ENCODE measurements around the gene FIS1.
A peak's percentile ranks its signal among the peaks of the same experiment; 100 is the strongest.
"Not testable (repeated sequence)": the region's sequence is repeated elsewhere in the genome, so short reads cannot be mapped to it uniquely, and the experiment has no call there.

The FIS1 gene

GRCh38 chr7:101264102-101264706, 19.3 kb upstream of the FIS1 start:
- FAIRE-seq; DNase-seq (ENCODE audit: extremely low spot score, insufficient read length, low read depth): not testable (repeated sequence)

- no peak for DNase-seq (ENCODE audit: extremely low spot score, insufficient read length, low read depth)
- FAIRE-seq, result no peak
These were observed 13.4 kb upstream of the FIS1 start for GRCh38 chr7:101258243-101258731.

GRCh38 chr7:101255796-101256195, 10.9 kb upstream of the FIS1 start:
- no peak for DNase-seq (ENCODE audit: extremely low spot score, insufficient read length, low read depth)

DNA sequence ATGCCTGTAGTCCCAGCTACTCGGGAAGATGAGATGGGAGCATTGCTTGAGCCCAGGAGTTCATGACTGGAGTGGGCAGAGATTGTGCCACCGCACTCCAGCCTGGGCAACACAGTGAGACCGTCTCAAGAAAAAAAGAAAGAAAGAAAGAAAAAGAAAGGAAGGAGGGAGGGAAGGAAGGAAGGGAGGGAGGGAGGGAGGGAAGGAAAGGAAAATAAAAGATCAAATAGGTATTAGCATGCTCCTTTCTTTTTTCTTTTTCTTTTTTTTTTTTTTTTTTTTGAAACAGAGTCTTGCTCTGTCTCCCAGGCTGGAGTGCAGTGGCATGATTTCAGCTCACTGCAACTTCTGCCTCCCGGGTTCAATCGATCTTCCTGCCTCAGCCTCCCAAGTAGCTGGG, 8.3 kb upstream of the FIS1 start:
- DNase-seq (ENCODE audit: extremely low spot score, insufficient read length, low read depth); FAIRE-seq: not testable (repeated sequence)

More at GRCh38 chr7:101255796-101256195, 10.9 kb upstream of the FIS1 start:
- FAIRE-seq, result no peak

- DNase-seq (ENCODE audit: extremely low spot score, insufficient read length, low read depth) (peak; percentile 88), FAIRE-seq (peak; percentile 98)
These were observed 7.2 kb upstream of the FIS1 start for GRCh38 chr7:101251871-101252659.

DNA sequence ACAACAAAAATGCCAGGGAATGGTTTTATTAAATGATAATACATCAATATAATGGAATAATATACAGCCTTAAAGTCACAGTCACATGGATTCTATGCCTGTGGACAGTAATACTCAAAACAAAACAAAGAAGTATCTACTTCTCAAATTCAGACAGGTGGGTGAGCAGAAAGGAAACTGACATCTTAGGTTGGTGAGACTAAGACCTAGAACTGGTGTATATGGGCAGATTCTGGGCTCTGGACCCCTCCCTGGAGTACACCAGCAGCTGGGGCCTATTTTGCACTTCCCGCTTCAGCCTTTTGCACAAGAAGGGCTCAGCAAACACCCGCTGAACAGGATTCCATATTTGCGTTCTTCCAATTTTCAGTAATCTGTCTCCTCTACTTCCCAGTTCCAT, 5.4 kb upstream of the FIS1 start:
- FAIRE-seq (no peak), DNase-seq (ENCODE audit: extremely low spot score, insufficient read length, low read depth) (no peak)

DNA sequence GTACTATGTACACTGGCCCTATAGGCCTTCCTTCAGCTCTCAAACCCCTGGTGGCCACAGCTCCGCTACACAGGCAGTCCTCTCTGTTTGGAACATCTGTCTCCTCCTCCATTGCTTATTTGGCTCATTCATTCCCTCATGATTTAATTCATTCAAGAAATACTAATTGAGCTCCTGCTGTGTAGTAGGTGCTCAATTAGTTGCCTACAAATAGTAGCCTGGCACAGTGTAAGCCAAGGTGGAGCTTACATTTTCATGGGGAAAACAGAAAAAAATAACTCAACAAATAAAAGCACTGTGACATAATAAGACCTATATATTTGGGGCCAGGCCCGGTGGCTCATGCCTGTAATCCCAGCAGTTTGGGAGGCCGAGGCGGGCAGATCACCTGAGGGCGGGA, 3.4 kb upstream of the FIS1 start:
- FAIRE-seq, result no peak
- DNase-seq (ENCODE audit: extremely low spot score, insufficient read length, low read depth), result no peak

DNA sequence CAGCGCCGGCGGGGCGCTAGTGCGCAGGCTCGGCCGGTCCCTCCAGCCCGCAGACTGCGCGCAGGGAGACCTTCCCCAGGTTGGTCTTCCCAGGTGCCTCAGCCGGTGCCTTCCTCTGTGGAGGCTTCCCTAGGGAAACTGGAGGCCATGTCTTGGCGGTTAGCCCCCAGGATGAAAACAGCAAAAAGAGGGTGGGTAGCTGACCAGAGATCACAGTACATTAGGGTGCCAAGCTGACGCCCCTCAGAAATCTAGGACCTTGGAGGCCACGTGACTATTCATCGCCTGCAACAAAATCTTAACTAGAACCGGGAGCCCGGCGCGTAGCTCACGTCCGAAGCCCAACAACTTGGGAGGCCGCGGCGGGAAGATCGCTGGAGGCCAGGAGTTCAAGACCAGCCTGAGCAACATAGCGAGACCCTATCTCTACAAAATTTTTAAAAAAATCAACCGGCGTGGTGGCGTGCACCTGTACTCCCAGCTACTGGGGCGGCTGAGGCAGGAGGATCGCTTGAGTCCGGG, 327 bp upstream of the FIS1 start:
- no peak for FAIRE-seq

GRCh38 chr7:101243646-101244374, 1.1 kb downstream of the FIS1 start:
- FAIRE-seq (no peak), DNase-seq (ENCODE audit: extremely low spot score, insufficient read length, low read depth) (no peak)

More for the DNA sequence above, 327 bp upstream of the FIS1 start:
- DNase-seq (ENCODE audit: extremely low spot score, insufficient read length, low read depth), result no peak

DNA sequence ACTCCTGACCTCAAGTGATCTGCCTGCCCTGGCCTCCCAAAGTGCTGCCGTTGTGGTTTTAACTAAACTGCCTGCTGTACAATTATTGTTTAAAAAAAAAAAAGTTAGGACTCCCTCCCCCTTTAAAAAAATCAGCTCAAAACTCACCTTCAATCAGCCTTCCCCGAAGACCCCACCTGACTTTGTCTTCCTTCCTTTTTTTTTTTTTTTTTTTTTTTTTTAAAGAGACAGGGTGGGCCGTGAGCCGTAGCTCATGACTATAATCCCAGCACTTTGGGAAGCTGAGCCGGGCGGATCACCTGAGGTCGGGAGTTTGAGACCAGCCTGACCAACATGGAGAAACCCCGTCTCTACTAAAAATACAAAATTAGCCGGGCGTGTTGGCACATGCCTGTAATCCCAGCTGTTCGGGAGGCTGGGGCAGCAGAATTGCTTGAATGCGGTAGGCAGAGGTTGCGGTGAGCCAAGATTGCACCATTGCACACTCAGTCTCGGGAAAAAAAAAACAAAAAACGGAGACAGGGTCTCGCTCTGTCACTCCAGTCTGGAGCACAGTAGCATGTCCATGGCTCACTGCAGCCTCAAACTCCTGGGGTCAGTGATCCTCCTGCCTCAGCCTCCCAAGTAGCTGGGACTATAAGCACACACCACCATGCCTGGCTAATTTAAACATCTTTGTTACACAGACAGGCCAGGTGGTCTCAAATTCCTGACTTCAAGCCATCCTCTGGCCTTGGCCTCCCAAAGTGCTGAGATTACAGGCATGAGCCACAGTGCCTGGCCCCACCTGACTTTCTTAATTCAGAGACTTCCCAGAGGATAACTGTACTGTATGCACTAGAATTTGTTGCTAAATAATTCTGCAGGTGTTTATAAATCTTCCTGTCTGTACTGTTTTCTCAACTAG, 3.2 kb downstream of the FIS1 start:
- FAIRE-seq (no peak), DNase-seq (ENCODE audit: extremely low spot score, insufficient read length, low read depth) (no peak)

DNA sequence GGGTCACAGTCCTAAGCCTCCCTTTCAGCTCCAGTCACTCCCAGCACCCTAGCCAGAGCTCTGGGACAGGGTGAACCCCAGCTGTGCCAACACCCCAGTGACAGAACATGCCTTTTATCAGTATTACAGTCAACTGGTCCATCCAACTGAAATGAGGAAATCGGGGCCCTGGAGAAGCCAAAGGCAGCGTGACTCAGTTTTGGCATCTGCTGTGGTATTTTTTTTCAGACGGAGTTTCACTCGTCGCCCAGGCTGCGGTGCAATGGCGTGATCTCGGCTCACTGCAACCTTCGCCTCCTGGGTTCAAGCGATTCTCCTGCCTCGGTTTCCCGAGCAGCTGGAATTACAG, 3.9 kb downstream of the FIS1 start:
- FAIRE-seq, result no peak
- DNase-seq (ENCODE audit: extremely low spot score, insufficient read length, low read depth), result no peak

DNA sequence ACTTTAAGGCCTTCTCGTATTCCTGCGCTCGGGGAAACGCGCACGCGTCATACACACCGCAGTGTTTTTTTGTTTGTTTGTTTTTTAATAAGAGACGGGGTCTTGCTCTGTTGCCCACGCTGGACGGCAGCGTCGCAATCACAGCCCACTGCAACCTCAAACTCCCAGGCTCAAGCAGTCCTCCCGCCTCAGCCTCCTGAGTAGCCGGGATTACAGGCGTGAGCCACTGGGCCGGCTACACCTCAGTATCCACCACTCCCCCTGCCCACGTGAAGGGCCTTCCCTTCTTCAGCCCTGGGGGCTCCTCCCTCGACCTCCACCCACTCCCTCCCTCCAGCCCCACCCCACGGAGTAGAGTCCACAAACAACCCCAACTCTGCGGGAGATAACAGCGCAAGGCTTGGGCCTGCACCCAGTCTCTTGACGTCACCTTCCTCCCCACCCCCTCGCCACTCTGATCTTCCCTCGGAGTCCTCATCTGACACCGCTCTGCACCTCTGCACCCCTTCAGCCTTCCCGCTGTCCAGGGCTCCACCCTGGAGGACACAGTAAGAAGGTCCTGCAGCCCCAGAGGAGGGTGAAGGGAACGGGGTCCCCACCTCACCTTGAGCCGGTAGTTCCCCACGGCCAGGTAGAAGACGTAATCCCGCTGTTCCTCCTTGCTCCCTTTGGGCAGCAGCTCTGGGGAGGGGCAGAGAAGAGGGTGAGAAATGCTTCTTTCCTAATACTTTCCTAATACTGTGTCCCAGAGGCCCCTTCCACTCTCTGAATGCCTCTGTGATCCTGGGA, 4.5 kb downstream of the FIS1 start:
- FAIRE-seq, result no peak

DNA sequence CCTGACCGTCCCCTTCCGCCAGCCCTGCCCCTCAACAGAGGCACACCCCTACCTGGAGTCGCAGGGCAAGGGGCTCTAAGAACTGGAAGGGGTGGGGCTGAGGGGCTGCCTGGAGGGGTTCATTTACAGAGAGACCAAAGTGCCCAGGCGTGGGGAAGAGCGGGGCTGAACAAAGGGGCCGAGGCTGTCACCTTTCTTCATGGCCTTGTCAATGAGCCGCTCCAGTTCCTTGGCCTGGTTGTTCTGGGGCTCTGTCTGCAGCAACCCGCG, 5.0 kb downstream of the FIS1 start:
- DNase-seq (ENCODE audit: extremely low spot score, insufficient read length, low read depth), result no peak
- FAIRE-seq, result no peak

More for the DNA sequence above, 4.5 kb downstream of the FIS1 start:
- no peak for DNase-seq (ENCODE audit: extremely low spot score, insufficient read length, low read depth)

- FAIRE-seq, result no peak
- no peak for DNase-seq (ENCODE audit: extremely low spot score, insufficient read length, low read depth)
These were observed 5.5 kb downstream of the FIS1 start for GRCh38 chr7:101239191-101239950.

- DNase-seq (ENCODE audit: extremely low spot score, insufficient read length, low read depth) (no peak), FAIRE-seq (no peak)
These were observed 6.4 kb downstream of the FIS1 start for GRCh38 chr7:101238226-101239182.

GRCh38 chr7:101237206-101238067, 7.4 kb downstream of the FIS1 start, which contains the start of gene CLDN15:
Gene CLDN15, minus strand, starts transcription at chr7:101237802. Its CDS starts 221 bp downstream, at chr7:101237581.
- DNase-seq (ENCODE audit: extremely low spot score, insufficient read length, low read depth), result no peak
- FAIRE-seq, result no peak
